ENCODE results near the gene CDC73. TPM values are rescaled to one million over a fixed set of nuclear protein-coding genes. Genes with fewer than 3 reads are reported as not detected.

The CDC73 gene
- total and polyA plus RNA-seq, 2 donors (not counting 3 experiments of a cell fraction or from before 2014, with no cell fraction given), result 9.9 to 55.8 TPM

GRCh38 chr1:193242000-193242399, 120.2 kb downstream of the CDC73 start:
- no peaks in the 10 kb centered on the region for H3K4me1 ChIP-seq (ENCODE audit: control insufficient read depth, extremely low read depth, insufficient read depth, low read length)
- H3K27ac ChIP-seq (ENCODE audit: insufficient read depth, low read depth, low read length), result no peak overlapping the region
- dilution Hi-C loops (cut with MboI; ENCODE audit: extremely low pct_ligation_motif_present, low sequenced_read_pairs), result no loop called here
- FAIRE-seq (no peak), DNase-seq (ENCODE audit: low read depth, low spot score) (no peak)
- no peaks in the 10 kb centered on the region for H3K36me3 ChIP-seq (ENCODE audit: control insufficient read depth in 2 of 2, extremely low read depth in 1 of 2, insufficient read depth in 2 of 2, low read length in 2 of 2)
- no peak overlapping the region for H3K4me2 ChIP-seq (ENCODE audit: insufficient read depth, low read length)
- BruUV-seq (replicated peaks), result no TSS peak
- H3K9ac ChIP-seq (replicated peaks; ENCODE audit: extremely low read depth, insufficient read depth, low read length), result no peak overlapping the region
- intact Hi-C loops (cut with micrococcal nuclease), result no loop called here
- no peaks in the 10 kb centered on the region for H4K20me1 ChIP-seq (replicated peaks; ENCODE audit: control insufficient read depth, extremely low read depth, insufficient read depth, low read length)
- TF ChIP-seq FOS (IDR thresholded peaks at IDR 0.05; ENCODE audit: borderline replicate concordance, insufficient read depth, low read length), result no peak
- no peak for TF ChIP-seq POLR2A (IDR thresholded peaks at IDR 0.05; ENCODE audit: low read depth, low read length)
- no peak for TF ChIP-seq MYC (IDR thresholded peaks at IDR 0.05; ENCODE audit: low read depth, low read length)
- no peak for TF ChIP-seq EZH2 (IDR thresholded peaks at IDR 0.05; ENCODE audit: borderline replicate concordance, low read depth, low read length, severe bottlenecking)
- no peak for TF ChIP-seq CTCF (IDR thresholded peaks at IDR 0.05; ENCODE audit: extremely low read depth in 1 of 2, insufficient read depth in 1 of 2, low read depth in 1 of 2, low read length in 2 of 2)
- TF ChIP-seq GATA2 (IDR thresholded peaks at IDR 0.05; ENCODE audit: insufficient read depth, insufficient read length, low read depth, low read length), result no peak
- no peak for TF ChIP-seq POLR2AphosphoS5 (IDR thresholded peaks at IDR 0.05; ENCODE audit: insufficient read depth, low read depth, low read length)
- no peak for TF ChIP-seq JUN (IDR thresholded peaks at IDR 0.05; ENCODE audit: borderline replicate concordance, insufficient read depth, insufficient read length, low read depth)
- no peak for TF ChIP-seq MAX (IDR thresholded peaks at IDR 0.05; ENCODE audit: insufficient read depth, insufficient read length)
- ChIA-PET POLR2A (no interaction called here), CTCF (no interaction called here)
- H2AFZ ChIP-seq (ENCODE audit: low read depth, low read length), result no peak overlapping the region
- H3K27me3 ChIP-seq (ENCODE audit: control insufficient read depth in 2 of 2, insufficient read depth in 2 of 2, low read length in 2 of 2), result no peaks in the 10 kb centered on the region
- H3K9me3 ChIP-seq (replicated peaks; ENCODE audit: control insufficient read depth, insufficient read depth, low read length), result no peaks in the 10 kb centered on the region
- H3K79me2 ChIP-seq (ENCODE audit: control insufficient read depth, insufficient read depth, low read length), result peaks cover 3% of the 10 kb centered on the region
- no peaks in the 10 kb centered on the region for H3K9me1 ChIP-seq (replicated peaks; ENCODE audit: control insufficient read depth, extremely low read depth, insufficient read depth, low read length)
- H3K4me3 ChIP-seq (replicated peaks in 1 of 3; ENCODE audit: insufficient read depth in 1 of 3, low read depth in 1 of 3, low read length in 3 of 3), result no peak overlapping the region
